Embryonic facial prominence (tissue), 1 donor: ENCODE measurements around the gene GPR156.
"Not testable (repeated sequence)": the region's sequence is repeated elsewhere in the genome, so short reads cannot be mapped to it uniquely, and the experiment has no call there.

Experiments
- DNase-seq: peaks from one replicate; pipeline ENCODE4 v3.0.0-alpha.2; 2016; ENCODE audit errors: extremely low spot score

The GPR156 gene

DNA sequence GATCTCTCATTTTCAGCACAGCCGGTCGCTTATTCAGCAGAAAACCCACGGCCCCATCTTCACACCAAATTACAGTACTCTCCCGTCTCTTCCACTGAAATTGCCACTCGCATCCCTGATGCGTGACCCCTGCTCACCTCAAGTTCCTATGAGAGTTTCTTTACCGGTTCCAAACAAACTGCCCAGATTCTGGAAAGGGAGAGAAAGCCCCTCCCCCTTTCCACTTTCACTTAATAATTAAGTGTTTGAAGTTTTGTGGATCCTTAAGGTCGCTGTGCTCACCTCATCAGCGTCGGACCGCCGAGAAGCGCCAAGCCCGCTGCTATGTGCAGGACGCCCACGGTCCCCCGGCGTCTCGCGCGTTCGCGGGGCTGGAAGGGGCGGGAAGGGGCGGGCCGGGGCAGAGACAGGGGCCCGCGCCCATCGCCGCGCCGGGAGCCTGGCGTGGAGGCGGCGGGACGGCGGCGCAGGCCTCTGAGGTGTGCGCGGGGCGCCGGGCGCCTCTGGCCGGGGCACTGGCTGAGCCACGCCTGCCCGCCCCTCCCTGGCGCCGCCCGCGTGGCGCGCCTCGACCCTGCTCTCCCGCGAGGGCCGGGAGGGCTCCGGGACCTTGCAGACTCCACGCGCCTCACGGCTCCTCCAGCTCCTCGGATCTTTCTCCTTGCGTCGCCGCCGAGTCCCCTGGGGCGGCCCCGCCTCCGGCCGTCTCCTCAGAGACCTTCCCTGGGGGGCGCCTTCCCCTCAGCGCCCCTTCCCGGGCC is at the start of gene GPR156:
TSS of gene GPR156 (minus strand) at position 476 of the 761 bp plus-strand sequence. CDS start 41,124 bp downstream, outside the sequence.
- DNase-seq: no peak

DNA sequence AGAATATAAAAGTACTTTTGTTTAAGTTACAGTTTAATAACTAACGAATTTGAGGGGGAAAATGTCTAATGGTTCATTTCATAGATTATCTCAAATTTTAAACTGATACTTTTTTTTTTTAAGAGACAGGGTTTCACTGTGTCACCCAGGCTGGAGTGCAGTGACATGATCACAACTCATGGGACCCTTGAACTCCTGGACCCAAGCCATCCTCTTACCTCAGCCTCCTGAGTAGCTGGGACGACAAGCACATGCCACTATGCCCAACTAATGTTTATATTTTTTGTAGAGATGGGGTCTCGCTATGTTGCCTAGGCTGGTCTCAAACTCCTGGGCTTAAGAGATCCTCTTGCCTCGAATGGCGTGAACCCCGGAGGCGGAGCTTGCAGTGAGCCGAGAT is 47.6 kb upstream of the GPR156 start:
- no peak for DNase-seq

DNA sequence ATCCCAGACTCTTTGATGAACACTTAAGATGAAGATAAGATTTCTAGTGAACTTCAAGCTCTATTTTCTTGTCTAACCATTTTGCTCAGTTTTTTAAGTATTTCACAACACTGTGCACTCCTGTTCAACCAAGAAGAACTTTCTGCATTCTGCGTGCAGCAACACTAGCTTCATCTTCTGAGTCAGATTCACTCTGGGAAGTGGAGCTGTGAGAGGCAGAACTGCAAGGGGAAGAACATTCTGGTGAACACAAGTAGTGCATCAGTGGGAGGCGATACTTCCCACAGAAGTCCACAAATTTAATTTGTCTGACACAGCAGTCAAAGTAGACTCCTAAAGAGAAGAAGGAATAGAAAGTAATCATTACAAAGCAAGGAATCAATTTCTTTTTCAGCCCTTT is 46.1 kb upstream of the GPR156 start:
- DNase-seq: no peak

DNA sequence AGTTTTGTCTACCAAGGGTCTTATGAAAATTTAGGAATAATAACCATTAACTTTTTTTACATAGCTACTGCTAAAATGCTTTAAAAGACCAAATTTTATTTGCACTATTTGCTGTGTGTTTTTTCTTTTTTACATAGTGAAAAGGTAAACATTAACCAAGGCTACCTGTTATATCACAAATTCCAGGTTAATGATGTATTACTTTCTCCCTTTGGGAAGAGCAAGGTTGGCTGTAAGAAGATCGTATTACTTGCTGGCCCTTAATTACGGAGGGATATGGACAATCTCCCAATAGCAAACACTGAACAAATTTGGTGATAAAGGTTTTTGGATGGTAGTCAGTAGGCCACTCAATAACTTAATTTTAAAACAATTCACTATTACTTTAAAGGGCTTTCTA is 41.8 kb upstream of the GPR156 start:
- no peak for DNase-seq

DNA sequence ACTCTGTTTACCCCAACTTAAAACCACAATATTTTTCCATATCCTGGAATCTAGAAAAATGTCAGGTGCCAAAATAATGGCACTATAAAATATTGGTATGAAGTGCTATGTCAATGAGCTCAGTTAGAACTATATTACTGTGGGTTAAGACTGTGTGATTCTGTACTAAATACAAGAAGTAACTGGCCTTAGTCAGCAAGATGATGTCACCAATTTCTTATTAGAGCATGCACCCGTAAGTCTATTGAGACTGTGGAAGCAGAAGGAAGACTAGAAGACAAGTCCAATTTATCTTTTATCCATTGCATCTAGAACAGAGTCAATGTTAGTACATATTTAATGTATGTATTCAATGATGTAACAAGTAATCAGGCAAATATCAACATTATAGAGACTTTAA is 39.2 kb upstream of the GPR156 start:
- DNase-seq: no peak

DNA sequence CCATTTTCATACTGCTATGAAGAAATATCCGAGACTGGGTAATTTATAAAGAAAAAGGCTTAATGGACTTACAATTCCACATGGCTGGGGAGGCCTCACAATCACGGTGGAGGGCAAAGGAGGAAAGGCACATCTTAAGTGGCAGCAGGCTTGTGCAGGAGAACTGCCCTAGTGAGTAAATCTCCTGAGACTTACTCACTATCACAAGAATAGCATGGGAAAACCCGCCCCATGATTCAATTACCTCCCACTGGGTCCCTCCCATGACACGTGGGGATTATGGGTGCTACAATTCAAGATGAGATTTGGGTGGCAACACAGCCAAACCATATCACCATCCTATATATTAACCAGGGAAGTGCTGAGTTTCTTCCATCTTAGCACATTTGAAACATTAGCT is 38.7 kb upstream of the GPR156 start:
- DNase-seq: not testable (repeated sequence)

DNA sequence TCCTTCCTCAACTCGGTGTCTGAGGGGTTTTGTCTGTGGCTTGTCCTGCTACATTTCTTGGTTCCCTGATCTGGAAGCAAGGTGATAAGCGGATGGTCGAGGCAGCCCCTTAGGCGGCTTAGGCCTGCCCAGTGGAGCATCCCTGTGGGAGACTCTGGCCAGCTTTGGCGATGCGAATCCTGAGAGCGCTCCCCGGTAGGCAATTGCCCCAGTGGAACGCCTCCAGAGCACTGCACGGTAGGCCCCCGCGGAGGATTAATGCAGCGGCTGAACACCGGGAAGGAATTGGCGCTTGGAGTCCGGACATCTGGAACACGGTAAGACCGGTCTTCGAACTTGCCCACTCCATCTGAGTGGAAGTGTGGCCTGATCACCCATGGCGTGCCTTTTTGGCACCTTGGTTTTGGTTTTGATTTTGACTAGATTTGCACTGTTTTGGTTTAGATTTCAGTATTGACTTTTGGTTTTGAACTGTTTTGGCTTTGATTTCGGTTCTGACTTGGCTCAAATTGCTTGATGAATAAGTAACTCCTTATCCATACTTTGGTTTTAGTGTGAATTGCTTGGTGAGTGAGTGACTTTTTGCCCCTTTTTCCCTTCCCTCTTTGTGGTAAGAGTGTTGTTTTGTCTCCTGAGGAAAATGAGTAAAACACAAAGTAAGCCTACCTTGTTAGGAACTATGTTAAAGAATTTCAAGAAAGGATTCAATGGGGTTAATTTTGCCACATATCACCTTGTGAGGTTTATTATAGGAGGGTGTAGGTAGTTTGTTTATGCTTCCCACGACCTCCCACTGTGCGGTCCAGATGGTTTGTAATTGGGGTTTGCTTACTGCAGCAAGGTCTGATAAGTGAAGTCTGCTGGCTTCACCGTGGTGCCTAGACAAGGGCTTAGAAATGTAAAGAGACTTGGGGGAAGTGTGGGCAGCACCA is 27.1 kb upstream of the GPR156 start:
- no peak for DNase-seq

DNA sequence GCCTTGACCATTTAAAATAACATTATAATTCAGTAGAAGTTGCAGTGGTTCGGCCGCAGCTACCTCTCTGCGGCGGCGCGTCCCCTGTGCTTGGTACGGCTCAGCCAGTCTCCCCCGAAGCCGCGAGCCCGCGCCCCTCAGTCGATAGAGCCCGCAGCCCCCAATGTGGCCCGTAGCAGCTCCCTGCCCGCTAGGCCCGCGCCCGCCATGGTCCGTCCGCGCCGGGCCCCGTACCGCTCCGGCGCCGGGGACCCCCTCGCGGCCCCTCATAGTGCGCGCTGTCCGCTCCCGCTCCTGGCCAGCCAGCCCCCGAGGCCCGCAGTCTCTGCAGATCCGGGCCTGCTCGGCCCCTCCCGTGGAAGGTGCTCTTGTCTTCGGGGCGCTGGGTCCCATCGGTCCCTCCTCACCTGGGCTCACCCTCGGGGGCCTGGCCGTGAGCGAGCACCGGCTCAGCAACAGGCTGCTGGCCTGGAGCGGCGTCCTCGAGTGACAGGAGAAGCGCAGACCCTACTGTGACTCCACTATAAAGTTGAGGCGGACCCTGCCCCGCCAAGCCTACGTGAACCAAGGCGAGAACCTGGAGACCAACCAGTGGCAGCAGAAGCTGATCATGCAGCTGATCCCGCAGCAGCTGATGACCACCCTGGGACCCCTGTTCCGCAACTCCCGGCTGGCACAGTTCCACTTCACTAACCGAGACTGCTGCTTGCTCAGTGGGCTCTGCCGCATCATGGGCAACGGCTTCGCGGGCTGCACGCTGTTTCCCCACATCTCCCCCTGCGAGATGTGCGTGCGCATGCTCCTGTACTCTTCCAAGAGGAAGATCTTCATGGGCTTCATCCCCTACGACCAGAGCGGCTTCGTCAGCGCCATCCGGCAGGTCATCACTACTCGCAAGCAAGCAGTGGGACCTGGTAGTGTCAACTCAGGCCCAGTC is 21.8 kb upstream of the GPR156 start:
- DNase-seq: no peak

DNA sequence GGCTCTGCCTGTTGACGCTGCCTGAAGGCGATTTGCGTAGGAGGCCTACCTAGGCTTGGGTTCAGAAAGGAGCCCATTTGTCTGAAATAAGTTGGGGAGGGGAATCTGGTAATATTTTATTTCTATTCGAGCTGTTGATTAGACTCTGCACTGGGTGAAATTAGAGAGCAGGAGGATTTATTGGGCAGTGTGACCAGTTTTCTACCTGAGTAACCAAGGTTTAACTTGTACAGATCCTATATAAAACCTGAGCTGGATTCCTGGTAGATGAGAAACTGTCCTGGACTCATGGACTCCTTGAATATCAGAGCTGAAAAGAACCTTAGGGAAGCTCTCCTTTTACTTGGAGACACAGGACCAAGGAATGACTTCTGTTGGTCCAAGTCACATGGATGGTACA is 19.6 kb upstream of the GPR156 start:
- DNase-seq: no peak

DNA sequence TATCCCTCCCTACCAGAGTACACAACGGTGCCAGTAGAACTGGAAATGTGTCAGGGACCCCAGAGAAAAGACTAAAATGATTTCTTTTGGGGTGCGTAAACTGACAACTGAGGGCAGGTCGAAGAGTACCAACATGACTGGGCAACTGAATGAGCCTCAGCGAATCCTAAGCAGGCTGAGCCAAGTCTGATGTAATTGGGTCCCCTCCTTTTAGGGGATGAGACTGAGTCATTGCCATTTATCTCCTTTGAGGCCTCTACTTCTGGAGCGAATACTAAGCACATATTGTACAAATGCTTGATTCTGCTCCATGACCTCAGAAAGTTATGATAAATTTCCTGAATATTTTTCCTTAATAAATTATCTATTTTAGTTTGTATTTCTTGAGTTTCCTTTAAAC is 17.3 kb upstream of the GPR156 start:
- no peak for DNase-seq

DNA sequence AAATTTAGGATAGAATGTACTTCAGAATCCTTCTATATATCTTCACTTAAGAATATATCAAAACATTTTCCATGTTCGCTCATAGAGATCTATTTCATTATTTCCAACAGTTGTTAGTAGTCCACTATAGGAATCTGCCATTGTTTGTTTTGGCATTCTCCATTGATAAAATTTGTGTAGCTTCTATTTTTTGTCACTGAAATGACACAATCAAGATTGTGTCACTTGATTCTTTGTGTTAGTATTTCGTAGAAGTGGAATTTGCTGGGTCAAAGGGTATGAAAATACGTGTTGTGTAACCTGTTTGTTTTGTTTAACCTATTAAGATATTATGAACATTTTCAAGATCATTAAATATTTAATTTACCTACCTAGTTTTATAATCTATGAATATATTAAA is 15.9 kb upstream of the GPR156 start:
- DNase-seq: no peak

DNA sequence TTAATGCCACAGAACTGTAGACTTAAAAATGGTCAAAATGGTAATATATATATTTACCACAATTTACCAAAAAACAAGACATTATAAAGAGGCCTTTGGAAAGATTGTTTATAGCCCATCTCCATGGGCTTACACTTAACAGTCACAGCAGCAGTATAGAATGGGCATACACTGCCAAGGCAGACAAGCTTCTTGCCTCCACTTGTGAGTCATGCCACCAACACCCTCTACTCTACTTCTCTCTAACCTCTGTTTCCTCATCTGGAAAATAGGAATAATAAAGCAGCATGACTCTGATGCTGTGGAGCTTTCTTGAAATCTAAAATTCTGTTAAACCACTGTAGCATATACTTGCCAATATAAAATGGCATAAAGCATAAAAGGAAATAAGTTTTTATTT is 14.4 kb upstream of the GPR156 start:
- DNase-seq: no peak

DNA sequence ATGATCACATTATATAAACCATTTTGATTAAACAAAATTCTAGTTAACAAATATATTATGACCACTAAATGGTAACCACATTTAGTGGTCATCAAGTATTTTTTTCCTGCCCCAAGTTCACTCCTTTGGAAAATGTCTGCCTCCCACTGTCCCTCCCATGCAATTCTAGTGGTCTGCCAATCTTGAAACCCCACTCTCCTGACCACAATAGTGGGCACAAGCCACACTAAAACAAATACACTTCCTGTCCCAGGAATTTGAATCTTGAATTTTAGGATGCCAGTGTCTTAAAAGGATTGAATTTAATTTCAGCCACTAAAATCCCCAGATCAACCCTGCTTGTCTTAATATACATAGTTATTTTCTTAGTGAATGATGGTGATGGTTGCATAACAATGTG is 14.0 kb upstream of the GPR156 start:
- no peak for DNase-seq

DNA sequence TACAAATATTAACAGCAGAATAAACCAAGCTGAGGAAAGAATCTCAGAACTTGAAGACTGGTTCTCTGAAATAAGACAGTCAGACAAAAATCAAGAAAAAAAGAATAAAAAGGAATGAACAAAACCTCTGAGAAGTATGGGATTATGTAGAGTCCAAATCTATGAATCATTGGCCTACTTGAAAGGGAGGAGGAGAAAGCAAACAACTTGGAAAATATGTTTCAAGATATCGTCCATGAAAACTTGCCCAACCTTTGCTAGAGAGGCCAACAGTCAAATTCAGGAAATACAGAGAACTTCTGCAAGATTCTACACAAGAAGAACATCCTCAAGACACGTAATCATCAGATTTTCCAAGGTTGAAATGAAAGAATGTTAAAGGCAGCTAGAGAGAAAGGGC is 6.5 kb upstream of the GPR156 start:
- DNase-seq: not testable (repeated sequence)

DNA sequence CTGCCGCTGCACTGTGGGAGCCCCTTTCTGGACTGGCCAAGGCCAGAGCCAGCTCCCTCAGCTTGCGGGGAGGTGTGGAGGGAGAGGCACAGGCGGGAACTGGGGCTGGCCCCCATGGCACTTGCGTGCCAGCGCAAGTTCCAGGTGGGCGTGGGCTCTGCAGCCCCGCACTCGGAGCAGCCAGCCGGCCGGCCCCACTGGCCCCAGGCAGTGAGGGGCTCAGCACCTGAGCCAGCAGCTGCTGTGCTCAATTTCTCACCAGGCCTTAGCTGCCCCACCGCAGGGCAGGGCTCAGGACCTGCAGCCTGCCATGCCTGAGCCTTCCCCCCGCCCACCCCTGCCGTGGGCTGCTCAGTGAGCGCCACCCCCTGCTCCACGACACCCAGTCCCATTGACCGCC is 4.6 kb upstream of the GPR156 start:
- no peak for DNase-seq

DNA sequence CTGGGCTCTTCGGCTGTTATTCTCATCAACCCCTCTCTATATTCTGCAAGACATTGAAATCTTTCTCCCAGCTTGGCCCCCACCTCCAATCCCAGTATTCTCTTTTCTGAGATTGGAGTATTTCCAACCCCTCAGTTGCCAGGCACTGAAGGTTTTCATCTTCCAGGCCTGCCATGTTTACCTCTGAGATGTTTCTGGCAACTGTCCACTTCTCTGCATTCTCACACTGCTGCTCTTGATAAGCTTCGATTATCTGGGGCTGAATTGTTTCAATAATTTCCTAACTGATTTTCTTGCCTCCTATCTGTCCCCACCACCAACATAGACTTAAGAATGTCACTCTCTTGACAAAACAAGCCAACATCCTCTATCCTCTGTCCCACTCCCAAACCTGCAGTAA is 1.4 kb upstream of the GPR156 start:
- no peak for DNase-seq

DNA sequence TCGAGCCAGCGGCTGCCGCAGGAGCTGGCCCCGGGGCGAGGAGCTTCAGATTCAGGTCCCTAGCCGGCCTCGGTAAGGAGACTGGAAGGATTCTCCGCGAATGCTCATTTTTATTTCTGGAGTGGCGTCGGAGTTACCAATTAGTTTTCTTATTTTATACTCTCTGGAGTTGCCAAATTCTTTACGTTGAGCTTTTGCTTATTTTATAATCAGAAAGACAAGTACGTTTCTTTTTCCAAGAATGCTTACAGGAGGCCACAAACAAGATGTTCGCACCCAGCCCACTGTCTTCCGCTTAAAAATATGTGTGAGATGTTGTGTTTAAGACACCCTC is 453 bp upstream of the GPR156 start:
- no peak for DNase-seq

DNA sequence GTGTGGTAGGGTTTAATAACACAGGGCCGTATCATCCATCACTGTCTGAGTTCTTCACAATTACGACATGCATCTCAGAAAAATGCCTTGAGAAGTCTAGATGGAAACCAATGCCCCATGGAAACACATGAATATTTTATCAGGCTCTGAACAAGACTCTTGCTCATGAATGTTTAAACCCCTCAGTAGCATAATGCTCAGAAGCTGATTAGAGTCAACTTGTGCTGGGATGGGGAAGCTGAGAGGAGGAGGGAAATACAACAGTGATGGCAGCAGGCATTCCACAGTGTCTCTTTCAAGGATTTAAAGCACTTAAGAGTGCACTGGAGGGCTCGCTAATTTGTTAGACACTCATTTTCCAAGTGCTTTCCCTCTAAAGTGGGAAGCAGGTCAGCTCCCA is 3.8 kb downstream of the GPR156 start:
- DNase-seq: no peak

DNA sequence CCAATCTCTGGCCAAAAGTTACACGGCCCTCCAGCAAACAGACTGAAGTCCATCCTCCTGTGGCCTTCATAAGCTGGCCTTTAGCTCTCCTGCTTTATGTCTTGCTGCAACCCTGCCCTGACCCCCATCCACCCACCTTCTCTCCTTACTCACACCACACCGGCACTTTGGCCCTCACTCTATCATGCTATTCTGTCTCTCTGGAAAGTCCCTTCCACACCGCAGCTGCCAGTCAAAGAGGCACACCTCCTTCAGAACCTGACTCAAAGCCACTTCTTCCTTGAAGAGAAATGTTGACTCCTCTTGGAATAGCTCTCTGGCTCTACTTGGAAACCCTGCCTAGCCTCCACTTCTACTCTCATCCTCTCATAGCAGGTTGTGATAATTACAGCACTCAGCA is 4.5 kb downstream of the GPR156 start:
- DNase-seq: no peak

DNA sequence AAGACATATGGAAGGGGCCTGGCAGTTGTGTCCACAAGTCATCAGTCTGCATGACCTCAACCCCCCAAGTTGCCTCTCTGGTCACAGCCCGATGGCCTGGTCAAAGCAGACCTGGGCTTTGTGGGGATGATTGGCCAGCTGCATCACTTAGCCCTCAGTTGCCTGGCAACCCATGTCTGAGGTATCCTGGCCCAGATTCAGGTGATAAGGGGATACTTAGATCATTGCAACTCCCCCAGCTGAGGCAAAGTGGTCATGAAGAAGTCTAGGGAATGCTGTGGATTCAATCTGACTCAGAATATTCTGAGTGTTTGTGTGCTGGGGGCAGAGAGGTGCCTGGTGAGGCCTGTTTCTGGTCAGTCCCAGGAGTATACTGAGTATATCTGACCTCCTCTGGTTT is 5.0 kb downstream of the GPR156 start:
- DNase-seq: no peak

DNA sequence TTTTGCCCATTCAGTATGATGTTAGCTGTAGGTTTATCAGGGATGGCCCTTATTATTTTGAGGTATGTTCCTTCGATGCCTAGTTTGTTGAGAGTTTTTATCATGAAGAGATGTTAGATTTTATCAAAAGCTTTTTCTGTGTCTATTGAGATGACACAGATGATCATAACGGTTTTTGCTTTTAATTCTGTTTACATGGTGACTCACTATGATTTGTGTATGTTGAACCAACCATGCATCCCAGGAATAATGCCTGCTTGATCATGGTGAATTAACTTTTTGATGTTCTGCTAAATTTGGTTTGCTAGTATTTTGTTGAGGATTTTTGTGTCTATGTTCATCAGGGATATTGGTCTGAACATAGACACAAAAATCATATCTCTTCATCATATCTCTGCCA is 8.3 kb downstream of the GPR156 start:
- DNase-seq: no peak

DNA sequence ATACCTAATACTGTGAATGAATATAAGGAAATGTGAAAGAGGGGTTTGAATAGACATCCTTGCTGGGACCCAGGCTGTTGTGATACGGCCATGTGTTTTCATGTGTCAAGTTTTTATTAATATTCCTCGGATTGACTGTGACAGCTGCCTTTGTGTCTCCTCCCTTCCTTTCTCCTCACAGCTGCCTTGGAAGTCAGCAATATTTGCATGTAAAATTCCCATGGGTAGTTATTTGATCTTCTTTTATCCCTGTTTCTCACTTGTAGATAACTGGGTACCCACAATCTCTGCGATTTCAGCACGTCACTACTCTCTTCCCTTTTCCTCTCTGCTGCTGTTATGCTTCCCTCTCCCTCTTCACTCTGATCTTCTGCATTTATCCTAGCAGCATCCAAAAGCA is 9.4 kb downstream of the GPR156 start:
- no peak for DNase-seq
